Endothelial cell of umbilical vein (primary cell): ENCODE data around the gene RRP15. TPM values are rescaled to one million over a fixed set of nuclear protein-coding genes. Genes with fewer than 3 reads are reported as not detected.

Source experiments
- BruUV-seq: library from RNA; stranded (reverse); fragments of 400-500 nt; replicated peaks from 2 replicates; lab custom pipeline; 2021; lab: Mats Ljungman, UMichigan
- CTCF ChIA-PET: fragments of 300-600, 350-600 bp; sonication (Branson Sonifier 250); formaldehyde crosslinking; loops from one replicate; lab custom pipeline; 2021; ENCODE audit warnings: antibody characterized with exemption, inconsistent platforms; lab: Charles Lee
- POLR2A ChIA-PET: fragments of 300-600, 350-600 bp; sonication (Branson Sonifier 250); formaldehyde crosslinking; loops from one replicate; lab custom pipeline; 2021; ENCODE audit warnings: antibody characterized with exemption, inconsistent platforms; lab: Charles Lee
- DNase-seq: peaks from one replicate; pipeline ENCODE4 v3.0.0-alpha.2; 2011; ENCODE audit warnings: low read depth, low spot score
- FAIRE-seq: peaks from 2 replicates; lab custom pipeline; 2011; peaks lifted over from hg19 to GRCh38; lab: Jason Lieb, UNC
- H2AFZ ChIP-seq: 2 replicates; pipeline ENCODE4 v1.6.0; 2012; ENCODE audit warnings: low read depth, low read length, control low read depth, inconsistent platforms
- H3K27ac ChIP-seq: 2 replicates; pipeline ENCODE4 v1.5.1; 2011; ENCODE audit warnings: low read depth, mild to moderate bottlenecking, control low read depth, low read length, moderate library complexity; ENCODE audit not compliant: insufficient read depth
- H3K27me3 ChIP-seq, 2 experiments: 2 replicates each; pipeline versions ENCODE4 v1.6.0 to v1.6.1; 2011; ENCODE audit warnings: low read length in 2 of 2, mixed read lengths in 1 of 2; ENCODE audit not compliant: control insufficient read depth in 2 of 2, insufficient read depth in 2 of 2
- H3K36me3 ChIP-seq, 2 experiments: 2 replicates in 1 of 2; 3 replicates in 1 of 2; pipeline ENCODE4 v1.5.1; 2011; ENCODE audit warnings: low read length in 2 of 2, mild to moderate bottlenecking in 1 of 2, moderate library complexity in 1 of 2; ENCODE audit not compliant: control insufficient read depth in 2 of 2, insufficient read depth in 2 of 2; ENCODE audit errors: extremely low read depth in 1 of 2
- H3K4me1 ChIP-seq: 3 replicates; pipeline ENCODE4 v1.5.1; 2011; ENCODE audit warnings: mild to moderate bottlenecking, low read length; ENCODE audit not compliant: control insufficient read depth, insufficient read depth; ENCODE audit errors: extremely low read depth
- H3K4me2 ChIP-seq: 2 replicates; pipeline ENCODE4 v1.6.1; 2011; ENCODE audit warnings: low read length, control low read depth, mixed read lengths; ENCODE audit not compliant: insufficient read depth
- H3K4me3 ChIP-seq, 3 experiments: fragments of 200-600 bp in 1 of 3; sonication (generic), shearing (Covaris generic) in 1 of 3; replicated peaks in 1 of 3; 2 replicates each; pipeline ENCODE4 v1.5.1; 2011 to 2016; ENCODE audit warnings: control low read depth in 3 of 3, low read length in 3 of 3, mild to moderate bottlenecking in 2 of 3, inconsistent platforms in 1 of 3, low read depth in 1 of 3, moderate library complexity in 1 of 3; ENCODE audit not compliant: insufficient read depth in 1 of 3
- H3K79me2 ChIP-seq: 2 replicates; pipeline ENCODE4 v1.6.0; 2012; ENCODE audit warnings: low read length, inconsistent platforms; ENCODE audit not compliant: control insufficient read depth, insufficient read depth
- H3K9ac ChIP-seq: replicated peaks from 2 replicates; pipeline ENCODE3; 2011; ENCODE audit warnings: low read length, control low read depth; ENCODE audit not compliant: insufficient read depth; ENCODE audit errors: extremely low read depth
- H3K9me1 ChIP-seq: replicated peaks from 3 replicates; pipeline ENCODE4 v1.6.0; 2011; ENCODE audit warnings: mild to moderate bottlenecking, low read length; ENCODE audit not compliant: control insufficient read depth, insufficient read depth; ENCODE audit errors: extremely low read depth
- H3K9me3 ChIP-seq: replicated peaks from 2 replicates; pipeline ENCODE4 v1.5.1; 2012; ENCODE audit warnings: low read length, inconsistent platforms; ENCODE audit not compliant: control insufficient read depth, insufficient read depth
- H4K20me1 ChIP-seq: replicated peaks from 2 replicates; pipeline ENCODE3; 2011; ENCODE audit warnings: mild to moderate bottlenecking, low read length; ENCODE audit not compliant: control insufficient read depth, insufficient read depth; ENCODE audit errors: extremely low read depth
- EZH2 ChIP-seq: IDR thresholded peaks from 2 replicates; pipeline ENCODE4 v1.6.1; 2012; ENCODE audit warnings: borderline replicate concordance, low read depth, mild to moderate bottlenecking, moderate library complexity, low read length, inconsistent platforms; ENCODE audit not compliant: severe bottlenecking
- FOS ChIP-seq: IDR thresholded peaks from 2 replicates; pipeline ENCODE4 v1.6.1; 2011; ENCODE audit warnings: mild to moderate bottlenecking, low read length, moderate library complexity, borderline replicate concordance; ENCODE audit not compliant: insufficient read depth
- GATA2 ChIP-seq: IDR thresholded peaks from 2 replicates; pipeline ENCODE4 v1.7.0; 2011; ENCODE audit warnings: low read depth, mild to moderate bottlenecking, moderate library complexity, mixed read lengths, low read length; ENCODE audit not compliant: insufficient read length, insufficient read depth
- JUN ChIP-seq: IDR thresholded peaks from 2 replicates; pipeline ENCODE4 v1.6.1; 2011; ENCODE audit warnings: borderline replicate concordance, low read depth; ENCODE audit not compliant: insufficient read length, insufficient read depth
- POLR2A ChIP-seq: IDR thresholded peaks from 2 replicates; pipeline ENCODE4 v1.6.1; 2012; ENCODE audit warnings: low read depth, mild to moderate bottlenecking, control low read depth, low read length
- POLR2AphosphoS5 ChIP-seq: IDR thresholded peaks from 2 replicates; pipeline ENCODE4 v1.6.1; 2012; ENCODE audit warnings: low read depth, mild to moderate bottlenecking, control low read depth, low read length, moderate library complexity; ENCODE audit not compliant: insufficient read depth
- dilution Hi-C: fragments of 300-500 bp; cut with MboI; formaldehyde crosslinking; loops from one replicate; pipeline ENCODE4 v1.15.0; 2019; ENCODE audit warnings: low sequenced_read_pairs; ENCODE audit not compliant: extremely low pct_ligation_motif_present
- intact Hi-C: fragments of 100-400 bp; cut with micrococcal nuclease; formaldehyde crosslinking; loops from one replicate; pipeline ENCODE4 v1.10.0; 2022
- polyA plus RNA-seq, 4 experiments: library from polyadenylated mRNA; depleted of rRNA in 3 of 4; stranded (reverse) in 3 of 4; unstranded in 1 of 4; fragments of >200 nt; gene quantifications; 2 replicates each; pipeline versions ENCODE4 v1.2.1 to v1.2.3, GENCODE V29; 2011 to 2012; ENCODE audit warnings: missing spikeins in 1 of 4
- total RNA-seq: library from RNA; stranded (reverse); gene quantifications from 2 replicates; pipeline ENCODE4 v1.2.3, GENCODE V29; 2021
- TF ChIP-seq, protein P1 (sequence below): IDR thresholded peaks from 2 replicates; pipeline ENCODE4 v1.6.1; 2011; ENCODE audit not compliant: insufficient read depth, insufficient read length

Gene RRP15
- total and polyA plus RNA-seq, 2 donors (not counting 3 experiments of a cell fraction or from before 2014, with no cell fraction given), result 1.0 to 17.3 TPM

DNA sequence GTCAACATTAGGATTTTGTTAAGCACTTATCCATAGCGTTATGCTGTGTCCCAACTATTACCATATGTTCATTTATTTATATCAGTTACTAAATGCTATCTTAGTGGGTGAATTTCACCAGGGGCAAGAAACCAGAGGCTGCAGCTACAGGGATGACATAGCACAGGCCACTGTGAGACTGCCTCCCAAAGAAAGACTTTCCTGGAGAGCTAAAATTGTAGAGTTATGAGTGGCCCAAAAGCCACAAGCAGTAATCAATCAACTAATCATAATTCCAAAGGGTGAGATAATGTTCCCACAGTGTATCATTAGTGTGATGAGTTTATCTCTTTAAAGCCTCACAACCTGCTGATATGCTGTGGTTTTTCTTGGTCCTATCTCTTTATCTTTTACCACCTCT lies 56.2 kb downstream of the RRP15 start:
- no peak overlapping the region for H3K4me2 ChIP-seq
- intact Hi-C loops, result no loop called here
- no peak overlapping the region for H2AFZ ChIP-seq
- H3K9me1 ChIP-seq, result no peaks in the 10 kb centered on the region
- no peak overlapping the region for H3K9ac ChIP-seq
- H4K20me1 ChIP-seq, result no peaks in the 10 kb centered on the region
- DNase-seq (no peak), FAIRE-seq (no peak)
- dilution Hi-C loops, result no loop called here
- CTCF ChIA-PET, result interaction anchor here (9.8 kb wide), 1 partner anchor 726 kb away, joined by 161 read pairs; no protein-coding TSS in a partner anchor
- H3K27me3 ChIP-seq, result no peaks in the 10 kb centered on the region
- no peaks in the 10 kb centered on the region for H3K79me2 ChIP-seq
- no peak overlapping the region for H3K27ac ChIP-seq
- no peak for TF ChIP-seq EZH2
- TF ChIP-seq POLR2AphosphoS5, result no peak
- no peak for TF ChIP-seq POLR2A
- TF ChIP-seq GATA2, result no peak
- no peak for TF ChIP-seq JUN
- POLR2A ChIA-PET, result no interaction called here
- no peaks in the 10 kb centered on the region for H3K36me3 ChIP-seq
- no peak overlapping the region for H3K4me3 ChIP-seq
- no peaks in the 10 kb centered on the region for H3K4me1 ChIP-seq
- no peaks in the 10 kb centered on the region for H3K9me3 ChIP-seq
- no TSS peak for BruUV-seq

DNA sequence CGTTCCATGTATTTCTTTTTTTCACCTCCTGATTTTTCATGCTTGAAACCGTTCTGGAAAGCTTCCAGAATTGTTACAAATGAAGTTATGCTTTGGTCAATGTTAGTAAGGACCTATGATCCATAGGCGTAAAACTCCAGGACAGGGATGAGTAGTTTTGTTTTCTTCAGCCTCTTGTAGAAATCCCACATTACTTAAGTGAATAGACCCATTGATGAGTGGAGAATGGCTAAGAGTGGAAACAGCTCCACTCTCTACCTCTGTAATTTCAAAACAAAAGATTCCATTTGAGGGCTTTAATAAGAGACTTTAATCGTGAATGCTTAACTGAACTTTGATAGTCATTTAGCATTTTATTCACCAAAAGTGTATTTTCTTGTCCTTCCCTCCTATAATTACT lies 57.0 kb downstream of the RRP15 start:
- dilution Hi-C loops (no loop called here), intact Hi-C loops (no loop called here)
- DNase-seq (no peak), FAIRE-seq (no peak)
- ChIA-PET POLR2A (no interaction called here), CTCF (interaction anchor here (9.8 kb wide), 1 partner anchor 725 kb away, joined by 161 read pairs; no protein-coding TSS in a partner anchor)
- no peaks in the 10 kb centered on the region for H3K9me3 ChIP-seq
- H3K4me1 ChIP-seq, result peaks cover 3% of the 10 kb centered on the region
- H3K27ac ChIP-seq, result no peak overlapping the region
- H3K4me2 ChIP-seq, result no peak overlapping the region
- no TSS peak for BruUV-seq
- H3K9ac ChIP-seq, result no peak overlapping the region
- H3K4me3 ChIP-seq, result no peak overlapping the region
- H3K79me2 ChIP-seq, result no peaks in the 10 kb centered on the region
- no peaks in the 10 kb centered on the region for H4K20me1 ChIP-seq
- H3K27me3 ChIP-seq, result no peaks in the 10 kb centered on the region
- no peak overlapping the region for H2AFZ ChIP-seq
- TF ChIP-seq POLR2A (no peak), POLR2AphosphoS5 (no peak), FOS (no peak)
- TF ChIP-seq, protein P1, sequence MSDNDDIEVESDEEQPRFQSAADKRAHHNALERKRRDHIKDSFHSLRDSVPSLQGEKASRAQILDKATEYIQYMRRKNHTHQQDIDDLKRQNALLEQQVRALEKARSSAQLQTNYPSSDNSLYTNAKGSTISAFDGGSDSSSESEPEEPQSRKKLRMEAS, result no peak
- no peaks in the 10 kb centered on the region for H3K9me1 ChIP-seq
- no peaks in the 10 kb centered on the region for H3K36me3 ChIP-seq
